ENCODE measurements around the gene MEG3.

DNA sequence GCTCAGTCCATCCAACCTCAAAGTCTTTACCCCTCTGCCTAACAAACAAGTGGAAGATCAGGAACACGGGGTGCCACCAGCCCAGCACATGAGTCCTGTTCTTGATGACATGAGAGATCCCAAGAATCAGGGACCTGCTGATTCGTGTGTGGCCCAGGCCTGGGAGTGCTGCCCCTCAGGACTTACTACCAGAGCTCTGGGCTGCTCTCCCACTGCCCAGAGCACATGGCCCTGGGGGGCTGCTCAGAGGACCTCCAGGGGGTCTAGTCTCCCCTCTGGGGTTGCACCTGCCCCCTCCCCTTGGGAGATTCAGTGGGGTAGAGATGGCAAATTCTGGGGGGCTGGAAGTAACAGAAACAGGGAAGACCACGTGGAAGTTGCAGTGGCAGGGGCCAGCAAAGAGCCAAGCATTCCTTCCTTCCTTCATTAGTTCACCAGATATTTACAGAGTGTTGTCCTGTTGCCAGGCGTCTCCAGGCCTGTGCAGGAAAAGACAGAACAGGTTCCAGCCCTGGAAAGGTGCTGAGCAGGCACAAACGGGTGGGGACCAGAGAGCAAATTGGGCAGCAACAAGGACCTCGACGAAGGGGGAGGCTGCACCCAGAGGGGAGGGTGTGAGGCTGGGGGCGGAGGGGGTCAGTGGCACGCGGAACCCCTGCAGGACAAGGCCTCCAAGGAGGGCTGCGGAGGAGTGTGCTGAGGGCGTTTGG is 45.1 kb upstream of the MEG3 start:
- TF ChIP-seq, protein P1, sequence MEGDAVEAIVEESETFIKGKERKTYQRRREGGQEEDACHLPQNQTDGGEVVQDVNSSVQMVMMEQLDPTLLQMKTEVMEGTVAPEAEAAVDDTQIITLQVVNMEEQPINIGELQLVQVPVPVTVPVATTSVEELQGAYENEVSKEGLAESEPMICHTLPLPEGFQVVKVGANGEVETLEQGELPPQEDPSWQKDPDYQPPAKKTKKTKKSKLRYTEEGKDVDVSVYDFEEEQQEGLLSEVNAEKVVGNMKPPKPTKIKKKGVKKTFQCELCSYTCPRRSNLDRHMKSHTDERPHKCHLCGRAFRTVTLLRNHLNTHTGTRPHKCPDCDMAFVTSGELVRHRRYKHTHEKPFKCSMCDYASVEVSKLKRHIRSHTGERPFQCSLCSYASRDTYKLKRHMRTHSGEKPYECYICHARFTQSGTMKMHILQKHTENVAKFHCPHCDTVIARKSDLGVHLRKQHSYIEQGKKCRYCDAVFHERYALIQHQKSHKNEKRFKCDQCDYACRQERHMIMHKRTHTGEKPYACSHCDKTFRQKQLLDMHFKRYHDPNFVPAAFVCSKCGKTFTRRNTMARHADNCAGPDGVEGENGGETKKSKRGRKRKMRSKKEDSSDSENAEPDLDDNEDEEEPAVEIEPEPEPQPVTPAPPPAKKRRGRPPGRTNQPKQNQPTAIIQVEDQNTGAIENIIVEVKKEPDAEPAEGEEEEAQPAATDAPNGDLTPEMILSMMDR (IDR thresholded peaks at IDR 0.05) = no peak
- TF ChIP-seq POLR2A (IDR thresholded peaks at IDR 0.05) = no peak

Measured in adrenal gland (tissue), 5 donors.